OCI-LY3 (cell line): Measurements from ENCODE around the gene CIAO3.

ENCODE experiments used
- H2AFZ ChIP-seq: fragments of 200-600, 300-600 bp; shearing (Covaris generic); 2 replicates; pipeline ENCODE4 v1.6.0; 2014; ENCODE audit warnings: antibody characterized with exemption, low read depth, low read length
- H3K27ac ChIP-seq: fragments of 200-600, 300-600 bp; sonication (generic); 2 replicates; pipeline ENCODE4 v1.5.1; 2014; ENCODE audit warnings: mild to moderate bottlenecking, low read length, moderate library complexity, mixed read lengths
- H3K27me3 ChIP-seq: fragments of 200-600, 300-600 bp; sonication (generic); 2 replicates; pipeline ENCODE4 v1.6.1; 2014; ENCODE audit warnings: low read depth, low read length, mixed read lengths
- H3K36me3 ChIP-seq: fragments of 200-600, 300-600 bp; sonication (generic); replicated peaks from 2 replicates; pipeline ENCODE3; 2014; ENCODE audit warnings: low read depth, low read length, mixed read lengths
- H3K4me1 ChIP-seq: fragments of 300-600, 200-600 bp; sonication (generic); 2 replicates; pipeline ENCODE4 v1.6.1; 2014; ENCODE audit warnings: low read length, mixed read lengths
- H3K4me2 ChIP-seq: fragments of 200-600, 300-600 bp; sonication (generic); 2 replicates; pipeline ENCODE4 v1.6.1; 2014; ENCODE audit warnings: low read length, mixed read lengths
- H3K4me3 ChIP-seq: fragments of 300-600, 200-600 bp; sonication (generic); 2 replicates; pipeline ENCODE4 v1.5.1; 2014; ENCODE audit warnings: antibody characterized with exemption, mild to moderate bottlenecking, low read length, moderate library complexity
- H3K79me2 ChIP-seq: fragments of 300-600, 200-600 bp; shearing (Covaris generic); 2 replicates; pipeline ENCODE4 v1.6.1; 2014; ENCODE audit warnings: mild to moderate bottlenecking, low read length, mixed read lengths
- H3K9ac ChIP-seq: fragments of 300-600, 200-600 bp; shearing (Covaris generic); 2 replicates; pipeline ENCODE4 v1.6.0; 2014; ENCODE audit warnings: mild to moderate bottlenecking, low read length, moderate library complexity
- H3K9me3 ChIP-seq: fragments of 200-600, 300-600 bp; shearing (Covaris generic); 2 replicates; pipeline ENCODE4 v1.6.1; 2014; ENCODE audit warnings: low read length, mixed read lengths; ENCODE audit not compliant: insufficient read depth
- H4K20me1 ChIP-seq: fragments of 200-600, 300-600 bp; sonication (generic); 2 replicates; pipeline ENCODE4 v1.6.1; 2016; ENCODE audit warnings: low read length, mixed read lengths; ENCODE audit not compliant: insufficient read depth
- CTCF ChIP-seq: fragments of 200-600, 300-600 bp; sonication (generic); IDR thresholded peaks from 2 replicates; pipeline ENCODE4 v1.5.1; 2014; ENCODE audit warnings: antibody characterized with exemption, low read length, low read depth
- EZH2phosphoT487 ChIP-seq: fragments of 200-600 bp; shearing (Covaris generic); IDR thresholded peaks from 2 replicates; pipeline ENCODE4 v1.6.1; 2018; ENCODE audit warnings: antibody characterized with exemption, mixed run types, low read depth

The CIAO3 gene

GRCh38 chr16:680625-680945, 60.2 kb downstream of the CIAO3 start:
- 0 out of 2 replicates have a peak, but pooled peaks cover 4% of the 10 kb centered on the region for H4K20me1 ChIP-seq
- H3K4me2 ChIP-seq, result peak overlapping the region; percentile 94
- no peaks in the 10 kb centered on the region for H3K9me3 ChIP-seq
- peaks cover 23% of the 10 kb centered on the region for H3K36me3 ChIP-seq
- H3K79me2 ChIP-seq, result peaks cover 37% of the 10 kb centered on the region
- H3K27ac ChIP-seq, result peak overlapping the region; percentile 81
- H2AFZ ChIP-seq, result no peak overlapping the region
- H3K4me3 ChIP-seq, result peak overlapping the region; percentile 95
- no peaks in the 10 kb centered on the region for H3K27me3 ChIP-seq
- TF ChIP-seq CTCF (no peak), EZH2phosphoT487 (no peak)
- H3K4me1 ChIP-seq, result peaks cover 16% of the 10 kb centered on the region
- H3K9ac ChIP-seq, result peak overlapping the region; percentile 88

- 0 out of 2 replicates have a peak, but pooled peaks cover 4% of the 10 kb centered on the region for H4K20me1 ChIP-seq
- no peaks in the 10 kb centered on the region for H3K9me3 ChIP-seq
- H3K79me2 ChIP-seq, result peaks cover 37% of the 10 kb centered on the region
- peak within 1 kb of the TSS; percentile 94 for H3K4me2 ChIP-seq
- H3K36me3 ChIP-seq, result peaks cover 21% of the 10 kb centered on the region
- peaks cover 16% of the 10 kb centered on the region for H3K4me1 ChIP-seq
- H3K27ac ChIP-seq, result peak within 1 kb of the TSS; percentile 81
- H3K27me3 ChIP-seq, result no peaks in the 10 kb centered on the region
- TF ChIP-seq CTCF (no peak), EZH2phosphoT487 (no peak)
- peak within 1 kb of the TSS; percentile 95 for H3K4me3 ChIP-seq
- H3K9ac ChIP-seq, result peak within 1 kb of the TSS; percentile 88
- peak within 1 kb of the TSS; percentile 34; the same call in 1 of the 2 replicates for H2AFZ ChIP-seq
These were observed 60.8 kb downstream of the CIAO3 start, which contains the start of gene STUB1 for GRCh38 chr16:679814-680624. STUB1 (plus strand) TSS chr16:680410; CDS start chr16:680526, 116 bp downstream.
